ENCODE measurements around the gene S100A12. TPM values are rescaled to one million over a fixed set of nuclear protein-coding genes. Genes with fewer than 3 reads are reported as not detected.

S100A12 gene
- total RNA-seq, 1 donor, result not detected

DNA sequence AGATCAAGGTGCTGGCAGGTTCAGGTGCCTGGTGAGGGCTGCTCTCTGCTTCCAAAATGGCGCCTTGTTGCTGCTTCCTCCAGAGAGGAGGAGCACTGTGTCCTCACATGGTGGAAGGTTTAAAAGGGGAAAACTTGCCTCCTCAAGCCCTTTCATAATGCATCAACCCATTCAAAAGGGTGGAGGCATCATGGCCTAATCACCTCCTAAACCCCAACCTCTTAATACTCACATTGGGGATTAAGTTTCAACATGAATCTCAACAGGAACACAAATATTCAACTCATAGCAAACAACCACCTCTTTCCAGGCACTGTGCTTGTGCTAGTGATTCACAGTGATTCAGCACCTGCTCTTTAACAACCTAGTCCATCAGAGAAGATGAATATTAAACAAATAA lies 4.2 kb downstream of the S100A12 start:
- Histone ChIP-seq H3K36me3 (ENCODE audit: insufficient read depth, low read length) (no peaks in the 10 kb centered on the region), H2AFZ (ENCODE audit: low read length) (no peak overlapping the region), H3K27ac (ENCODE audit: low read depth, low read length) (no peak overlapping the region), H3K4me1 (ENCODE audit: insufficient read depth, low read length) (peaks cover 6% of the 10 kb centered on the region), H3K4me3 (ENCODE audit: insufficient read depth, low read length) (no peak overlapping the region), H3K4me2 (ENCODE audit: insufficient read depth, low read length) (no peak overlapping the region), H3K9me3 (ENCODE audit: low read depth, low read length) (no peaks in the 10 kb centered on the region), H4K20me1 (ENCODE audit: insufficient read depth, low read length) (no peaks in the 10 kb centered on the region), H3K27me3 (ENCODE audit: insufficient read depth, low read length) (peaks cover 5% of the 10 kb centered on the region), H3K79me2 (ENCODE audit: insufficient read depth, low read length) (no peaks in the 10 kb centered on the region)
- TF ChIP-seq, protein P1, sequence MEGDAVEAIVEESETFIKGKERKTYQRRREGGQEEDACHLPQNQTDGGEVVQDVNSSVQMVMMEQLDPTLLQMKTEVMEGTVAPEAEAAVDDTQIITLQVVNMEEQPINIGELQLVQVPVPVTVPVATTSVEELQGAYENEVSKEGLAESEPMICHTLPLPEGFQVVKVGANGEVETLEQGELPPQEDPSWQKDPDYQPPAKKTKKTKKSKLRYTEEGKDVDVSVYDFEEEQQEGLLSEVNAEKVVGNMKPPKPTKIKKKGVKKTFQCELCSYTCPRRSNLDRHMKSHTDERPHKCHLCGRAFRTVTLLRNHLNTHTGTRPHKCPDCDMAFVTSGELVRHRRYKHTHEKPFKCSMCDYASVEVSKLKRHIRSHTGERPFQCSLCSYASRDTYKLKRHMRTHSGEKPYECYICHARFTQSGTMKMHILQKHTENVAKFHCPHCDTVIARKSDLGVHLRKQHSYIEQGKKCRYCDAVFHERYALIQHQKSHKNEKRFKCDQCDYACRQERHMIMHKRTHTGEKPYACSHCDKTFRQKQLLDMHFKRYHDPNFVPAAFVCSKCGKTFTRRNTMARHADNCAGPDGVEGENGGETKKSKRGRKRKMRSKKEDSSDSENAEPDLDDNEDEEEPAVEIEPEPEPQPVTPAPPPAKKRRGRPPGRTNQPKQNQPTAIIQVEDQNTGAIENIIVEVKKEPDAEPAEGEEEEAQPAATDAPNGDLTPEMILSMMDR (IDR thresholded peaks at IDR 0.05; ENCODE audit: extremely low read depth, low read depth, low read length), result no peak
- DNase-seq (ENCODE audit: insufficient read length, low spot score, missing footprints), result no peak

DNA sequence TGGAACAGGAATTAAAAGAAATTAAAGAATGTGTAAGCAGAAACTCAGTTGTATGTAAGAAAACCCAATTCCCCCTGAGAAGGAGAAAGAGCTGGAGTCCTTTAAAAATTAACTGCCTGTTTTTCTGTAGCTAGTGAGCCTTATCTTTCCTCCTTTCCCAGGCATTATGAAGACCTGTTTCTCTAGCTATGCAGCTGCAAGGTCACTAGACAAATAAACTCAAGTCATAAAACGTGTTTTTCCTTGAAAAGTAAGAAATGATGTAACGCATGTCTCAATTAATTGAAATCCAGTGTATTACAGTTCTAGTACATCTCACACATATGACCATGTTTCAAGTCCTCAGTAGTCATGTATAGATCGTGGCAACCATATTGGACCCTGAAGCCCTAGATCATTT lies 5.3 kb downstream of the S100A12 start:
- H3K4me2 ChIP-seq (ENCODE audit: insufficient read depth, low read length), result no peak overlapping the region
- TF ChIP-seq, protein P1 (IDR thresholded peaks at IDR 0.05; ENCODE audit: extremely low read depth, low read depth, low read length), result no peak
- no peak overlapping the region for H3K4me3 ChIP-seq (ENCODE audit: insufficient read depth, low read length)
- H2AFZ ChIP-seq (ENCODE audit: low read length), result no peak overlapping the region
- H3K4me1 ChIP-seq (ENCODE audit: insufficient read depth, low read length), result no peaks in the 10 kb centered on the region
- H3K36me3 ChIP-seq (ENCODE audit: insufficient read depth, low read length), result no peaks in the 10 kb centered on the region
- no peak overlapping the region for H3K27ac ChIP-seq (ENCODE audit: low read depth, low read length)
- H3K9me3 ChIP-seq (ENCODE audit: low read depth, low read length), result no peaks in the 10 kb centered on the region
- H4K20me1 ChIP-seq (ENCODE audit: insufficient read depth, low read length), result no peaks in the 10 kb centered on the region
- peaks cover 5% of the 10 kb centered on the region for H3K27me3 ChIP-seq (ENCODE audit: insufficient read depth, low read length)
- no peak for DNase-seq (ENCODE audit: insufficient read length, low spot score, missing footprints)
- H3K79me2 ChIP-seq (ENCODE audit: insufficient read depth, low read length), result no peaks in the 10 kb centered on the region

DNA sequence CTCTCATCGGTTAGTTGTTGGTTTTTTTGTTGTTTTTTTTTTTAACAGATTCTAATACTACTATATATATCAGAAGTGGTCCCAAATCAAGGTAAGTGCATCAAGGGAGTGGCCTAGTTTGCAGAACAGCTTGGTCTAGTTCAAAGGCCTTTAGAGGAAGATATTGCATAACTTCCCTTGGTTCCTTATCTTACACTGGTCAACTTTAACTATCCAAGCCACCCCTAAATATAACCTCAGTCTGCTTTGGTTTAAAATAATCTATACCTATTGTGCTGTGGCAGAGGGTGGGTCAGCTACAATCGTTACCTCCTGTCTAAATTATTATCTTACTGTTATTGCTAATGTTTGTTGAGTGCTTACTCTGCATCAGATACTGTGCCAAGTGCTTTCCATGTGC lies 6.9 kb downstream of the S100A12 start:
- H4K20me1 ChIP-seq (ENCODE audit: insufficient read depth, low read length), result no peaks in the 10 kb centered on the region
- no peak overlapping the region for H3K4me2 ChIP-seq (ENCODE audit: insufficient read depth, low read length)
- H3K79me2 ChIP-seq (ENCODE audit: insufficient read depth, low read length), result no peaks in the 10 kb centered on the region
- no peak overlapping the region for H3K27ac ChIP-seq (ENCODE audit: low read depth, low read length)
- DNase-seq (ENCODE audit: insufficient read length, low spot score, missing footprints), result no peak
- H3K27me3 ChIP-seq (ENCODE audit: insufficient read depth, low read length), result peaks cover 5% of the 10 kb centered on the region
- TF ChIP-seq, protein P1 (IDR thresholded peaks at IDR 0.05; ENCODE audit: extremely low read depth, low read depth, low read length), result no peak
- H3K36me3 ChIP-seq (ENCODE audit: insufficient read depth, low read length), result no peaks in the 10 kb centered on the region
- no peak overlapping the region for H3K4me3 ChIP-seq (ENCODE audit: insufficient read depth, low read length)
- H3K9me3 ChIP-seq (ENCODE audit: low read depth, low read length), result no peaks in the 10 kb centered on the region
- no peak overlapping the region for H2AFZ ChIP-seq (ENCODE audit: low read length)
- no peaks in the 10 kb centered on the region for H3K4me1 ChIP-seq (ENCODE audit: insufficient read depth, low read length)

- no peak overlapping the region for H3K4me3 ChIP-seq (ENCODE audit: insufficient read depth, low read length)
- H3K36me3 ChIP-seq (ENCODE audit: insufficient read depth, low read length), result no peaks in the 10 kb centered on the region
- no peaks in the 10 kb centered on the region for H3K4me1 ChIP-seq (ENCODE audit: insufficient read depth, low read length)
- H3K9me3 ChIP-seq (ENCODE audit: low read depth, low read length), result no peaks in the 10 kb centered on the region
- H2AFZ ChIP-seq (ENCODE audit: low read length), result no peak overlapping the region
- no peaks in the 10 kb centered on the region for H3K79me2 ChIP-seq (ENCODE audit: insufficient read depth, low read length)
- H3K27me3 ChIP-seq (ENCODE audit: insufficient read depth, low read length), result peaks cover 5% of the 10 kb centered on the region
- no peak overlapping the region for H3K4me2 ChIP-seq (ENCODE audit: insufficient read depth, low read length)
- no peaks in the 10 kb centered on the region for H4K20me1 ChIP-seq (ENCODE audit: insufficient read depth, low read length)
- TF ChIP-seq, protein P1 (IDR thresholded peaks at IDR 0.05; ENCODE audit: extremely low read depth, low read depth, low read length), result no peak
- no peak overlapping the region for H3K27ac ChIP-seq (ENCODE audit: low read depth, low read length)
- DNase-seq (ENCODE audit: insufficient read length, low spot score, missing footprints), result no peak
These were observed 8.3 kb downstream of the S100A12 start for GRCh38 chr1:153367090-153367489.

Measured in osteoblast (primary cell).